Measurements from ENCODE around the gene KIAA0930.

KIAA0930 gene

DNA sequence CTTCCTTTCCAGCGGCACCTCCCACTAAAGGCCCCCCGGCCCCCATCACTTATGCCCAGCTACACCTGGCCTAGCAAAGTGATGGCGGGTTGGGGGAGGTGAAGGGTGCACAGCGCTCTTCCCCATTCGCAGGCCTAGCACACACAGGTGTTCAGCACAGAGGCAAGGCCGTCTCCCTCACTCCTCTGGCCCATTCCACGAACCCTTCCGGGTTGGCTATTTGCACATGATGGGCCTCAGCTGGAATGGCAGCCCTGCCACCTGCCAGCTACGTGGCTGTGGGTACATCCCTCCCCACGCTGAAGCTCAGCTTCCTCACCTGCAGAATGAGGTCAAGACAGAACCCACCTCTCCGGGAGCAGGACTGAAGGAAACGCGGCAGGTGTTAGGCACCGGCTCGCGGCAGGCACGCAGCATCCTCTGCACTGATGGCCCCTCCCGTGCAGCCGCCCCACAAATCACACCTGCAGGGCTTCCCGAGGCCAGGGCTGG, 4.8 kb downstream of the KIAA0930 start:
- DNase-seq = no peak

DNA sequence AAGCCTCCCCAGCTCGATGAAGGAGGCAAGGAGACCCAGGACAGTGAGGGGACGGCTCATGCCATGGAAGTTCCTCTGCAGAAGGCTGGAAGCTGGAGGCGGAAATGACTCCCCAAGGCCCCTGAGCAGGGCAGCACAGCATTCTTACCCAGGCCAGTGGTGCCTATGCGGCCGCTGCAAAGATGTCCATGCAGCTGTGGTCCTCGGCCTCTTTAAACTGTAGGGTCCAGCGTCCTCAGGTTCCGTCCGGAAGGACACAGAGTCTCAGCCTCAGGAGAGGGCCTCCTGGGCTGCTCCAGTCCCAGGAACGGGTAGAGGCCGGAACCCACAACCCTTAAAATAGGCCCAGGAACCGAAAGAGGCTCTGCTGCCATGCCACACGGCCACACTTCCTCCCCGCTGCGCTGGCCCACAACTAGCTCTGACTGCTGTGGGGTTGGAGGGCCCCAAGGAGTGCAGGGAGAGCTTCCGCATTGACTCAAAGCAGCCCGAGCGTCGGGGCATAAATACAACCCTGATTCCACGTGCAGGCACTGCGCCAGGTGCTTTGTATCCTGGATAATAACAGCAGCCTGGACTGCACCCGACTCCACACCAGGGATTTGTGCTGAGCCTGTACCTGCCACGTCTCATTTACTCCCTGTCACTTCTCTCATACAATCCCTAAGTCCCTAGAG, 5.5 kb downstream of the KIAA0930 start:
- DNase-seq = no peak

DNA sequence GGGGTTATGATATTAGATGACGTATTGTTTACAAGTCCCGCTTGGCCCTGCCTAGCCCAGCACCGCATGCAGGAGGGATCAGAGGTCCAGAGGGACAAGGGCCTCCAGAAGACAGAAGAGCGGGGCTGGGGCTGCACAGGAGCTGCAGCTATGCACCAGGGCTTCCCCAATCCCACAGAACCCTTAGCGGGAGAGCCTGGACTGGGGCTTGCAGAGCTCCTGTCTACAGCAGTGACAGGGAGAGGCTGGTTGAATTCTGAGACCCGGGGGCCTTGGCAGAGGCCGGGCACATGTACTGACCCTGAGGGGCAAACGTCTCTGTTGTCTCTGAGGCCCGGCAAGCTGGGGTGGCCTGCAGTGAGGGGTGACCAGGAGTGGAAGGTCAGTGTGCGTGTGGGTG, 6.9 kb downstream of the KIAA0930 start:
- no peak for DNase-seq

DNA sequence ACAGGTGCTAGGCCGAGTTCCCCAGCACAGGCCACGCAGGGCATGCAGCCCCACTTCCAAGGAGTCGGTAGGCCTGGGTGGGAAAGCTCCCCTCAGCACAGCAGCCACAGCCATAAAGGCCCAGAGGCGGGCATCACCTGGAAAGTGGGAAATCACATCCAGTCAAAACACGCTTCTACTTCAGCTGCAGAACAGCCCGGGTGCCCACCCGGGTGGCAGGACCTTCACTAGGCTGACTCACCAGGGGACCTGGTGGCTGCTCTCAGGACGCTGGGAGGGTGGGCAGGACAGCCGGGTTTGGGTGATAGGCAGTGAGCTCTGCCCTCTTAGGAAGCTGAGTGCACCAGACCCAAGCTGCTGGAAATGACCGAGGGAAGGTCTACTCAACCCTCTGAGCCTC, 7.3 kb downstream of the KIAA0930 start:
- no peak for DNase-seq

DNA sequence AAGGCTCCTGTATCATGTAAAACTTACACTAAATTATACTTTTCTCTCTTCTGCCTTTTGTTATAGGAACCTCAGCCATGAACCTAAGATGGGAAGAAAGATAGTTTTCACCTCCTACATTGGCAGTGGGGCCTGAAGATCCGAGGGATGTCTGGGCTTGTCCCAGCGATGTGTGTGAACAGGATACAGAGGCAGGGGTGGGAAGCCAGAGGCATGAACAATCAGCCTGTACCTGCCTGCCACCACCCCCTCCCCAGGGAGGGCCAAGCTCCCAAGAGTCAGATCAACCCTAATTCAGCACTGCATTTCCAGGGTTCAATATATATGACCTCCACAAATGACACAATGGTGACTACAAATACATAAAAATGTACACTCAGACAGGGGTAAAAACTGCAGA, 9.4 kb downstream of the KIAA0930 start:
- DNase-seq = no peak

DNA sequence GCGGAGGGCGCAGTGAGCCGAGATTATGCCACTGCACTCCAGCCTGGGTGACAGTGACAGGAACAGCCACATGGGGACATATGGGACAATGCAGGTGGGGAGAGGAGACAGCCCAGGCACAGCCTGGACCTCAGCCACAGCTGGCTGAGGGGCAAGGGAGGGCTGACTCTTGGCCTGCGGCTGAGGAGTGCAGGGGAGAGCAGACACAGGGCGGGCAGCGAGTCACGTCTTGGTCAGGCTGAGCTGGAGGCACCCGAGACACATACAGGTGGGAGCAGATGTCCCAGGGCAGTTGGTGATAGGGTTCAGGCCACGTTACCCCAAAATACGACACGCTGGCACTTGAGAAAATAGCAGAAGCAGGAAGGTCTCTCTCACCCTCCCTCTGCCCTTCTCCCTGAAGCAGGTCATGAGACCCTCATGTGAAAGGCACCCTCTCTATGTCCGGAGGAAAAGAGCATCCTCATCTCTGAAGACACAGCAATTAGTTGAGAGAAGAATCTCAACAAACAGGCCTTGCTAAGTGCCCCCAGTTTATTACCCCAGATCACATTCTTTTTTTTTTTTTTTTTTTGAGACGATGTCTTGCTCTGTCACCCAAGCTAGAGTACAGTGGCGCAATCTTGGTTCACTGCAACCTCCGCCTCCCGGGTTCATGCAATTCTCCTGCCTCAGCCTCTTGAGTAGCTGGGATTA, 10.5 kb downstream of the KIAA0930 start:
- no peak for DNase-seq

DNA sequence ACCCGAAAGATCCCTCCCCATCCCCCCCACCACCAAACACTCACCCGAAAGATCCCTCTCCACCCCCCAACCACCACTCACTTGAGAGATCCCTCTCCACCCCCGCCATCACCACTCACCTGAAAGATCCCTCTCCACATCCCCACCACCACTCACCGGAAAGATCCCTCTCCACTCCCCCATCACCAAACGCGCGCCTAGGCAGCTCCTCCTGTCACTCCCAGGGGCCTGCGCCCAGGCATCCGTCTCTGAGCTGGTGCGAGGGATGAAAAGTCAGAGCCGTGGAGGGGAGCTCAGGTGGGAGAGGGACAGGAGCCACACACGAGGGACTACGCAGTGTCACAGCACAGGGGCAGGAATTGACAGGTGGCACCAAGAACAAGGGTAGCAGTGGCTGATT, 11.5 kb downstream of the KIAA0930 start:
- no peak for DNase-seq

DNA sequence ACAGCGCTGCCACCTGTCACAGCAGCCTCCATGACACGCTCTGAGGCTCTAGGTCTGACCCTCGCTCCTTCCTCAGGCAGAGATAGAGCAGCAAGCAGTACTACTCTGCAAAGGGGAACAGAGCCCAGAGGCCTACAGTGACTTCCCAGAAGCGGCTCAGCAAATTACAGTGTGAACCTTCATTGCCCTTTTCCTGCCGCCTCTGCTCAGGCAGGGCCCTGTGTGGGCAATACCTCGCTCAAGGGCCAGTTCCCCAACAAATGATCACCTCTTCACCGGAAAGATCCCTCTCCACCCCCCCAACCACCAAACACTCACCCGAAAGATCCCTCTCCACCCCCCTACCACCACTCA, 12.3 kb downstream of the KIAA0930 start:
- no peak for DNase-seq

DNA sequence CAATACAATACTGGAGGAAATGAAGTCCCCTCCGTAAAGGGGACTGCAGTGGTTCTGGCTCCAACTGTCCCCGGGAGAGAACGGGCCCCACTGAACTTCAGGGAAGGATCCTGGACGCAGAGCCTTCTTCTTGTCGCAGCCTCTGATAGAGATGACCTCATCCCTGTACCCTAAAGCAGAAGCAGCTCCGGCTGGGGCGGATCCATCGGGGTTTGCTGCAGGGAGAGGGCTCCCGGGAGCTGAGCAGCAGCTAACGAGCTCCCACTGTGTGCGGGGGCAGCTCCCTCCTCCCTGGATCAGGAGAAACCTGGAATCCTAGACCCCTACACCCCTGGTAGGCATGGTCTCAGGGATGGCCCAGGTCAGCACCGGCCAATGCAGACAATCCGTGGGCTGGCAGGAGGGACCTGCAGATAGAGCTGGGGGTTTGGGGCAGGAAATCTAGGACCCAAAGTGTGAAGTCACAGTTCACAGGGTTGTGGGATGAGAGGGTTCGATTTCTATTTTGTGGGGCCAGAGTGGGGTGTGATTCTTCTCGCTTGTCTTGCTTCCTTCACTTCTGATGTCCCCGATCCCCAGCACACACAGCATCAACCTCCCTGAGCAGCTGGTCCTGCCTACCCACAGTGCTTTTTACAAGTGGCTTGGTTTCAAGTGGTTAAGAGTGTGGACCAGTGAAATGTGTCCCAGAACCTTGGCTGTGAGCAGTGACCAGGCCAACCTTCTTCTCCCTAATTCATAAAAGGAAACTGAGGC, 12.9 kb downstream of the KIAA0930 start:
- DNase-seq = no peak

DNA sequence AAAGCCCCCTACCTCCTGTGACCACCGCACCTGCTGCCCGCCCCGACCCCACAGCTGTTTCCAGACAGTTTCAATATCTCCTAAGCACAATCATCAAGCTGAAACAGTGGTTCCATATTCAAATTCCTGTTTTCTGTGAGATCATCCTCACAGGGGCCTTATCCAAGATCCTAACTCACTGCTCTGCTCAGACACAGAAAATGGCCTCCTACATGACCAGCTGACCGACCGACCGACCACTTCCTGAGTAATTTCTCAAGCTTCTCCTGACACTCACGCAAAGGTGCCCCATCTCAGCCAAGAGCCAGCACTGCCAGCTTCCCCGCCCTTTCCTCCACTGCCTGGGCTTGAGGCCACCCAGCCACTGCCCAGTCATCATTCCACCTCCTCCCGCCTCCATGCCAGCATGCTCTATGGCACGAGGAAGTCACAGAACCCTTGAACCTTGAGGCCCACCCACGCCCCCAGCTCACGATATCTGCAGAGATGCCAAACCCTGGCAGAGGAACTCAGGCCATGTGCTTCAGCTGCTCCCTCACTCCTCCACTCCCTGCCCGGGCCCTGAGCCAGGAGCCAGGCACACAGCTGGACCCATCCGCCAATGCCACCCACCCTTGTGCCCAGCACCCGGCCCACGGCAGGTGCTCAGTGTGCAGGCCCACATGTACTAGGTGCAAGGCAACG, 14.0 kb downstream of the KIAA0930 start:
- no peak for DNase-seq

DNA sequence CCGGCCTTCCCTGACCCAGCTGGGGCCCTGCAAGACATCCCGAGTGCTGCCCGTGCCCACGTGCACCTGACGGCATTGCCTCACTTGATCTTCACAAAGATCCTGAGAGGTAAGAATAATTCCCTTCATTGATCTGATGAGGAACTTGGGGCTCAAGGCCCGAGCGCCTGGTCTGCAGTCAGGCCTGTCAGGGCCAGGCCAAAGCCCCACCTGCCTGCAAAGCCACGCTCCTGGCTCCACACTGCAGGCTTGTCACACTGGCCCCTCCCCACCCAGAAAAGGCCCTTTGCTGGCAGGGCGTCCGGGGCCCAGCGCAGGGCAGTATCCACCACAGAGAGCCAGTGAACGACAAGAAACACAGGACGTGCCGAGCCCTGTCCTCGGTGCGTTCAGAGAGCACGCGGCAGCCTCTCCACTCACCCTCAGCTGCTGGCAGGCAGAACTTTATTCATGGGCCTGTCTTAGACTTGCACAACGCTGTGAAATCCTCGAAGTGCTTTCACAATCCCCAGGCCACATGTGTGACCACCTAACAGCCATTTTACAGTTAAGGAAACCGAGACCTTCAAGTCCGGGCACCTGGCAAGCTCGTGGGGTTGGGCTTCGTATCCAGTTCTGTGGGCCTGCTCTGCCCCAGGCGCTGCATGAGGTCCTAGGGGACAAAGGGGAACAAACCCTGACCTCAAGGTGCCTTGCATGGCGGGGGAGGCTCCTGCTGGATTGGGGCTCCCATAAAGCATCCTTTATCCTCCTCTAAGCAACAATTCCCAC, 14.8 kb downstream of the KIAA0930 start:
- no peak for DNase-seq

DNA sequence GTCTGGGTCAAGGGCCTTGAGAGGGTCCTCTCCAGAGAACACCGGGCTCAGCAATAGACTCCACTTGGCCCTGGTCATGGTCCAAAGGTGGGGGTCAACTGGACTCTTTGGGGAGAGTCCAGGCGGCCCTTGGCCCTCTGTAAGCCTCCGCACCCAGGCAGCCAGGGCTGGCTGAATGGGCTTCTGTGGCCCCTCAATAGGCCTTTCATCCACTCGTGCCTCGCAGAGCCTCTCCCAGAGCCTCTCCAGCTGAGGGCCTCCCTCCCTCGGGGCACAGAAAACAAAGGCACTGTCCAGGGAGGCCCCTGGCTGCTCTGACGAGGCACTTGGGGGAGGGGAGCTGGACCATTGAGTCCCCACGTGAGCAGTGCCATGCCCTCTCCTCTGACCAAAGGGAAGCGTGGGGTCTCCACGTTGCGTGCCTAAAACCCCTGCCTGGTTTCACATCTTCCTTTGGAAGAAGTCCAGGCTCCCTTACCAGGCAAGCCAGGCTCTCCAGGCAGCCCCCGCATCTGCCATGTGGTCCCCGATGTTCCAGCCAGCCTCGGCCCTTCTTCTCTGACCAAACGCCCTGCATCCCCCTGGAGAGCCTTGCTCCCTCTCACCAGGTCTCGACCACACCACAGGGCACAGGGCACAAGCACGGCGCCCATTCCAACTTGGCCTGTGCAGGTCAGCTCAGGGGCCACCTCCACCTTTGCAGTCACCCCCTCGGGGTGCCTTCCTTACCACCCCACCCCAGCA, 15.5 kb downstream of the KIAA0930 start:
- DNase-seq = no peak

DNA sequence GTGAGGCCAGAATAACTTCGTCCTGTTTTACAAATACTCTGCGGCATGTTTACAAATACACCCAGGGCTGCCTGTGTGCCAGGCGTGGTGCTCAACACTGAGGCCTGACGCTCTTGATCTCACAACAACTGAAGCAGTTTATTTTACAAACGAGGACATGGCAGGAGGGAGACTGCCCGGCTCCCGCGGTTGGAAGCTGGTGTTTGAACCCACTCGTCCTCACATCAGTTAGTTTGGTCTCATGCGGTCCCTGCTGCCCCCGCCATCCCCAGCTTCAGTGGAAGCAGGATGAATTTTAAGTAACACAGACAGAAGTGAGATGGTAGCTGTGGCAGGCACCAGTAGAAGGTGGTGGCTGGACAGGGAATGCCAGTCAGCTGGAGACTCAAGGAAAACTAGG, 16.4 kb downstream of the KIAA0930 start:
- DNase-seq = no peak

DNA sequence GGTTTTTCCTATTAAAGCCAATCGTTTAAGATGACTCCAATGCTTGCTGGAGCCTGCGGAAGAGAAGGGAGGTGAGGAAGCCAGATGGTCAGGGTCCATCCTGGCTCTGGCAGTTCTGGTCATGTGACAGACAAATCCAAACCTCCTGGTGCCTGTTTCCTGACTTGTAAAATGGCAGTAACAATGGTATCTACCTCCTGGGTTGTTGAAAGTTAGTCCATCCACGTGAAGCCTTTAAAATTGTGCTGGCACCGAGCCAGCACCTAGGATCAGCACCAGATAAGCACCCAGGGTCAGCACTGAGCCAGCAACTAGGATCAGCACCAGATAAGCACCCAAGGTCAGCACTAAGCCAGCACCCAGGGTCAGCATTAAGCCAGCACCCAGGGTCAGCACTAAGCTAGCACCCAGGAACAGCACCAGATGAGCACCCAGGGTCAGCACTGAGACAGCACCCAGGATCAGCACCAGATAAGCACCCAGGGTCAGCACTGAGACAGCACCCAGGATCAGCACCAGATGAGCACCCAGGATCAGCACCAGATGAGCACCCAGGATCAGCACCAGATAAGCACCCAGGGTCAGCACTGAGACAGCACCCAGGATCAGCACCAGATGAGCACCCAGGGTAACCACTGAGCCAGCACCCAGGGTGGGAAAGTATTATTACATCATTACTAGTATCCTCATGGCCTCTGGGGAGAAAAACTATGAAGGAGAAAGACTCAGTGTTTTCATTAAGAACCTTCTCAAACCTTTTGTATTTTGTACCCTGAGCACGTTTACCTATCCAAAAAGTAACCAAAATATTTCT, 17.2 kb downstream of the KIAA0930 start:
- no peak for DNase-seq

DNA sequence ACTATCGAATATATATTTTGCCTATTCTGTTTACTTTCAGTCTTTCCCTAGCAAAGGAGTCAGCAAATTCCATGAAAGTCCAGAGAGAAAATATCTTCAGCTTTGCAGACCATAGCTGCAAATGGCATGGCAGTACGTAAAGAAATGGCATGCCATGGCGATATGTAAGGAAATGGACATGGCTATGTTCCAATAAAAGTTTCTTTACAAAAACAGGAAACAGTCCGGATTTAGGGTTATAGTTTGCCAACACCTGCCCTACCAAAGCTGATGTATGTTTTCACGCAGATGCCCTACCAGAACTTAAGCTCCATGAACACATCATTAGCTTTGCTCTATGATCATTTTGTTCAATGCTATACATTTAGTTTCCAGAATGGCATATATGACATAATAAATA, 19.5 kb downstream of the KIAA0930 start:
- no peak for DNase-seq

DNA sequence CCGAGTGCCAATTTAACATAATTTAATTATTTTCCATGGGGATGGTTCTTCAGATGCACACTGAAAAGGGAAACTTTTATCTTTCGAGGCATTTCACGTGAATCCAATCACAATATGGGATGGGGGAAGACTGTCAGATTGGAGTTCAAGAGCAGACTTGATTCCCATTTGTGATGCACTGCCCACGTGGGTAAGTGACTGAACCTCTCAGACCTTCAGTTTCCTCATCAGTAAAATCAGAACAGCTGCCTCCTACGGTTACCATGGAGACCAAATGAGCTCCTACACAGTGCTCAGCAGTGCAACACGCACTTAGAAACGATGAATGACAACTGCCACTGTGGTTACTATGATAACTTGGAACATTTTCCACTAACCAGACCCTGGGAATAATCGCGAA, 21.7 kb downstream of the KIAA0930 start:
- DNase-seq = no peak

DNA sequence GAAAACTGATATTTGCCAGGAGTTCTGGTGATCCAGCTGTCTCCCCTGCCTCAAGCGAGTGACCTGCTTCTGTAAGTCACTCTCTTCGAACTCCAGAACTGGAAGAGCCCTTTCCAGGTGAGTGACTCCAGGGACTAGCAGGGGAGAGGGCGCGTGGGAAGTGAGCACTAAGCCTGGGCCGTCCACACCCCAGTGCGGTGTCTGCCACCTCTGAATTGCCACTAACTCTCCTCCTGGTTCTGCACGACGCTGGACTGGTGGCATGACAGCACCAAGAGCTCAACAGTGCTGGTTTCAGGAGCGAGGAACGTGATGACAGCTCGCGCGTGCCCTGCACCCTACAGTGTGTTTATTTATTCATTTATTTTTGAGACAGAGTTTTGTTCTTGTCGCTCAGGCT, 22.9 kb downstream of the KIAA0930 start:
- no peak for DNase-seq

DNA sequence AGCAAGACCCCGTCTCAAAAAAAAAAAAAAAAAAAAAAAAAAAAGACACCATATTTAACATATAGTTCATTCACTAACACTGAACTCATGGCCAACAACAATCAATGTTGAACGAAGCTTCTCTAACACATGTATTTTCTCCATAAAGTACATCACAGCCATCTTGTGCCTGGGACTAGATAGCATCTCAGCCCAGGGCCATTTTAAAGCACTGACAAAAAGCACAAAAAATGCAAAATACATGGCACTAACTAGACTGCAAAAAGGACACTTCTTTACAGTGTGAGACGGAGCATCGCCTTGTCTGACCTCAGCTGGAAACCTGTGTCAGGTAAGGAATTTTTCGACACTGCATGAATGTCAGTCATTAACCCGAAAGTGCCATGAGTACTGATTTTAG, 23.3 kb downstream of the KIAA0930 start:
- DNase-seq = no peak

DNA sequence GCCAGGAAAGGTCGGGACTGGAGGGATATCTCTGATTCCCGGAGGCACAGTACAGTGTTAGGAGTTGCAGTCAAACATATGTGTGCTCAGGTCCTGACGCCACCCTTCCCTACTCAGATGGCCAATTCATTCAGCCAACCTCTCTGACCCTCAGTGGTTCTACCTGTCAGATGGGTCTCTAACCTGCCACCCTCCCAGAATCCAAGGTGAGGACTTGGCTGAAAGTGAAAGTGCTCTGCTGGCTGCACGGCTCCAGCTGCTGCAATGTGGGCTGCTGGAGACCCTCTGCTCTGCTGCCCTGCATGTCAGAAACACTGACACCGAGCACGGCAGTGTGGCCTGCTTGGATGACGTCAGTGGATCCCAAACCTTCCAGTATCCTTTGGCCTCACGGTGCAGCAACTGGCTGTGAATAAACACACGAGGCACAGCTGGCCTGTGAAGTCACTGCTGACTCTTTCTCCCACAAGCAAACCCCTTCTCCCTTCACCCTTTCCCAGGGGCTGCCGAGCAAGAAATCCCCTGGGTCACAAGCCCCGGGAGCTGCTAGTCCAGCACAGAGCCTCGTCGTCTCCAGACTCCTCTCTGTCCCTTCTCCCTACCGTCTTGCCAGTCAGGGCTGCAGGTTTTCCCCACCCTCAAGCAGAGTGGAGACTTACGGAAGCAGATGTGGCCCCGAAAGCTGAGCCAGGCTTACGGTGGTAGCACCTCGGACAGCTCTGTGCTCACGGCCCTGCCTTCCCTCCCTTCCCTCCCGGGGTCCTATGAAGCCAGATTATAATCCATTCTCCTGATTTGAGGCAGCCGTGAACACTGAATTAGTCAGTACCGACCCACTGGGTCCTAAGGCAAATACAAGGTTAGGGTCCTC, 24.3 kb downstream of the KIAA0930 start:
- no peak for DNase-seq
